ENCODE results near the gene ICAM5. TPM values are rescaled to one million over a fixed set of nuclear protein-coding genes. Genes with fewer than 3 reads are reported as not detected.

The ICAM5 gene
- total RNA-seq, 1 experiment from 2014 or later = 2.0 TPM

DNA sequence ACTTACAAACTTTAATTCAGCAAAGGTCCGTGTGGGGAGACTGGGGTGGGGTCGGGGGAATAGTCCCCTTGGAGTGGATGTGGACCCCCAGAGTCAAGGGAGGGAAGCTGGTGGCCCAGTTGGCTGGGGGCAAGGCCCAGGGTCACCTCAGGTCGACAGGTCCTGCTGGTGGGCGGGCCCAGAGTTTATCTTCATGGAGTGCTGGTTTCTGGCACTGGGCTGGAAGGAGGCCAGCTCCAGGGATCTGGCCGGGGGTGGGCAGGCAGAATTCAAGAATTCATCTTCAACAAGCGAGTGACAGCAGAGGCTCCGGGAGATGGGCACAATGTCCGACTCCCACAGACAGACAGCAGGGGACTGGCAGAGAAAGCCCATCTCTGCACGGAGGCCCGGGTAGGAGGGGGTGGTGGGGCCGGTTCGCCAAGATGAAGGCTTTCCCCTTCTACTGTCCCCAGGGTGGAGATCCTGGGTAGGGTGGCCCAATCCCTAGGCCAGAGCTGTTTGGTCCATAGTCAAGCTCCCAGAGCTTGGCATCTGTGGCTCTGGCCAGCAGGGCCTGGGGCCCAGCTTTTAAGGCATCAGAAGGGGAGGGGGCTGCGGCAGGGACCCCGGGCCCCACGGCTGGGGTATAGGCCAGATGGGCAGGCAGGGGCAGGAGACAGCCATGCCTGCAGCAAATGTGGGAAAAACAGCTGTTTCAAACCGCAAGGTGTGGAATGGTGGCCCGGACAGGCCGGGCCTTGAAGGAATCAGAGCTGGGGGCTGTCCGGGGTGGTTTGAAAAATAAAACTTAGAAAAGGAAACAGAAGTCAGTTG, 26.7 kb downstream of the ICAM5 start:
- intact Hi-C loops (cut with micrococcal nuclease) = no loop called here
- Histone ChIP-seq H3K79me2 (ENCODE audit: low read length) (peaks cover 15% of the 10 kb centered on the region), H3F3A (ENCODE audit: low read length, unreplicated experiment) (no peaks in the 10 kb centered on the region), H3K27ac (ENCODE audit: low read length) (no peak overlapping the region), H2AFZ (ENCODE audit: low read length) (peak overlapping the region; percentile 87; the same call in 1 of the 2 replicates), H3K36me3 (ENCODE audit: low read depth, low read length) (peaks cover 20% of the 10 kb centered on the region), H3K9ac (ENCODE audit: low read length) (peak overlapping the region; percentile 87; the same call in 1 of the 2 replicates), H3K4me2 (ENCODE audit: low read length) (peak overlapping the region; percentile 93), H3K9me2 (replicated peaks; ENCODE audit: low read length) (no peaks in the 10 kb centered on the region), H3K27me3 (ENCODE audit: low read length) (no peaks in the 10 kb centered on the region), H3K4me3 (ENCODE audit: low read length) (peak overlapping the region; percentile 82), H4K20me1 (ENCODE audit: low read length) (no peaks in the 10 kb centered on the region), H3K9me3 (ENCODE audit: low read length) (no peaks in the 10 kb centered on the region), H3K4me1 (ENCODE audit: insufficient read depth, low read length) (peaks cover 10% of the 10 kb centered on the region; the same call in 1 of the 2 replicates)
- BruUV-seq (replicated peaks) = TSS peak; percentile 25
- ChIA-PET POLR2A (ENCODE audit: unreplicated experiment) (interaction anchor here (0.6 kb wide), 2 partner anchors 17 to 18 kb away, joined by 4 to 26 read pairs; no protein-coding TSS in a partner anchor), CTCF (no interaction called here)
- no peak for DNase-seq
- TF ChIP-seq EZH2 (IDR thresholded peaks at IDR 0.05; ENCODE audit: low read length, unreplicated experiment) (no peak), EZH2phosphoT487 (IDR thresholded peaks at IDR 0.05; ENCODE audit: borderline replicate concordance, low read length) (no peak)
- TF ChIP-seq, protein P1, sequence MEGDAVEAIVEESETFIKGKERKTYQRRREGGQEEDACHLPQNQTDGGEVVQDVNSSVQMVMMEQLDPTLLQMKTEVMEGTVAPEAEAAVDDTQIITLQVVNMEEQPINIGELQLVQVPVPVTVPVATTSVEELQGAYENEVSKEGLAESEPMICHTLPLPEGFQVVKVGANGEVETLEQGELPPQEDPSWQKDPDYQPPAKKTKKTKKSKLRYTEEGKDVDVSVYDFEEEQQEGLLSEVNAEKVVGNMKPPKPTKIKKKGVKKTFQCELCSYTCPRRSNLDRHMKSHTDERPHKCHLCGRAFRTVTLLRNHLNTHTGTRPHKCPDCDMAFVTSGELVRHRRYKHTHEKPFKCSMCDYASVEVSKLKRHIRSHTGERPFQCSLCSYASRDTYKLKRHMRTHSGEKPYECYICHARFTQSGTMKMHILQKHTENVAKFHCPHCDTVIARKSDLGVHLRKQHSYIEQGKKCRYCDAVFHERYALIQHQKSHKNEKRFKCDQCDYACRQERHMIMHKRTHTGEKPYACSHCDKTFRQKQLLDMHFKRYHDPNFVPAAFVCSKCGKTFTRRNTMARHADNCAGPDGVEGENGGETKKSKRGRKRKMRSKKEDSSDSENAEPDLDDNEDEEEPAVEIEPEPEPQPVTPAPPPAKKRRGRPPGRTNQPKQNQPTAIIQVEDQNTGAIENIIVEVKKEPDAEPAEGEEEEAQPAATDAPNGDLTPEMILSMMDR (conservative IDR thresholded peaks at IDR 0.05; ENCODE audit: low read depth, low read length) = no peak
- ATAC-seq = no peak

DNA sequence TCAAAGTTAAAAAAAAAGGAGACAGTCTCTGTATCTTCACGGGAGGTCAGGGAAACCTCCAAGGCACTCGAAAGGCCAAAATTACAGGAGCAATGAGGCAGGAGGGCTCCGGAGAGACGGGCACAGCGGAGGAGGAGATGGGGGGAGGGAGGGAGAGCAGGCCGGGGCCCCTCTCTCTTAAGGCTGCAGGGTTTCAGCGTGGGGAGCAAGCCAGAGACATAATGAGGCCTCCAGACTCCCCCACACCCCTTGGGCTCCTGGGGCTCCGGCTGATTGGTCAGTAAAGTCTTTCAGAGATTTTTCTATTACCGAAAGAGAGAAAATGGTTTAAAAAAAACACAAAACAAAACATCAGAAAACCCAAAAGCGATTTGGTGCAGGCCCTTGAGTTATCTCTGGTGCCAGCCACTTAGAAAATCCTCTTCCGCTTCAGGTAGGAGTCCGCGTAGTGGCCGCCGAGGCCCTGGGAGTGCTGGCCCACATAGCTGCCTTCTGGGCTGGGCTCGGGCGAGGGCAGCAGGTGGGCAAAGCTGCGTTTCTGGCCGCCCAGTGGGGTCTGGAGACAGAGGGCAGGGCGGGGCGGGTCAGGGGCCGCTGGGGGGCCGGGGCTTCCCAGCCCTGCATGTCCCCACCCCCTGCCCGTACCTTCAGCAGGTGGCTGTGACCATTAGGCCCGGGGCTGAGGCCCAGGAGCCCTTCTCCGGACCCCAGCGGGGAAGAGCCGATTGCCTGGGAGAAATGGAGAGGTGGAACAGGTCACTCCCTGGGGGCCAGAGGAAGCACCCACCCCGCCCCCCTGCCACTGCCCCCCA, 27.5 kb downstream of the ICAM5 start:
- peaks cover 25% of the 10 kb centered on the region for H3K36me3 ChIP-seq (ENCODE audit: low read depth, low read length)
- no TSS peak for BruUV-seq (replicated peaks)
- ChIA-PET CTCF (no interaction called here), POLR2A (ENCODE audit: unreplicated experiment) (interaction anchor here (0.6 kb wide), 3 partner anchors 11 to 17 kb away, joined by 4 to 26 read pairs (median 8); no protein-coding TSS in a partner anchor)
- no peaks in the 10 kb centered on the region for H3K9me2 ChIP-seq (replicated peaks; ENCODE audit: low read length)
- no peaks in the 10 kb centered on the region for H3K9me3 ChIP-seq (ENCODE audit: low read length)
- H3K27ac ChIP-seq (ENCODE audit: low read length) = no peak overlapping the region
- H3K27me3 ChIP-seq (ENCODE audit: low read length) = no peaks in the 10 kb centered on the region
- no peak overlapping the region for H3K9ac ChIP-seq (ENCODE audit: low read length)
- ATAC-seq (no peak), DNase-seq (no peak)
- no peaks in the 10 kb centered on the region for H4K20me1 ChIP-seq (ENCODE audit: low read length)
- intact Hi-C loops (cut with micrococcal nuclease) = no loop called here
- no peak overlapping the region for H3K4me2 ChIP-seq (ENCODE audit: low read length)
- no peak overlapping the region for H2AFZ ChIP-seq (ENCODE audit: low read length)
- TF ChIP-seq, protein P1 (conservative IDR thresholded peaks at IDR 0.05; ENCODE audit: low read depth, low read length) = no peak
- TF ChIP-seq EZH2phosphoT487 (IDR thresholded peaks at IDR 0.05; ENCODE audit: borderline replicate concordance, low read length) = no peak
- no peak for TF ChIP-seq EZH2 (IDR thresholded peaks at IDR 0.05; ENCODE audit: low read length, unreplicated experiment)
- H3K79me2 ChIP-seq (ENCODE audit: low read length) = peaks cover 15% of the 10 kb centered on the region
- peaks cover 10% of the 10 kb centered on the region; the same call in 1 of the 2 replicates for H3K4me1 ChIP-seq (ENCODE audit: insufficient read depth, low read length)
- no peak overlapping the region for H3K4me3 ChIP-seq (ENCODE audit: low read length)
- H3F3A ChIP-seq (ENCODE audit: low read length, unreplicated experiment) = no peaks in the 10 kb centered on the region

Measured in PC-3 (cell line).